ENCODE measurements around the gene WDR7. TPM values are rescaled to one million over a fixed set of nuclear protein-coding genes. Genes with fewer than 3 reads are reported as not detected.

Gene WDR7
- total RNA-seq, 1 experiment from 2014 or later, result 11.5 TPM

- no peak overlapping the region for H3K27ac ChIP-seq (ENCODE audit: low read depth, low read length)
- RAD21 ChIA-PET (ENCODE audit: low non-redundant PET in 1 of 2, low total read pairs in 2 of 2, uncharacterized antibody in 2 of 2, unreplicated experiment in 2 of 2), result no interaction called here
- no peak for DNase-seq (ENCODE audit: low read depth, low spot score)
- no peak overlapping the region for H3K9ac ChIP-seq (ENCODE audit: low read length)
- no peaks in the 10 kb centered on the region for H3K79me2 ChIP-seq (ENCODE audit: insufficient read depth, low read length)
- H2AFZ ChIP-seq (ENCODE audit: low read depth, low read length, poor library complexity, severe bottlenecking), result no peak overlapping the region
- no peak overlapping the region for H3K4me3 ChIP-seq (replicated peaks in 1 of 2; ENCODE audit: low read depth in 1 of 2, low read length in 2 of 2)
- no peak for ATAC-seq
- peaks cover 2 to 14% of the 10 kb centered on the region in 2 experiments; a peak in 3 of 4 replicates for H3K4me1 ChIP-seq (ENCODE audit: control insufficient read depth in 1 of 2, insufficient read depth in 2 of 2, low read length in 2 of 2)
- H3K27me3 ChIP-seq (ENCODE audit: insufficient read depth, low read length), result 0 out of 2 replicates have a peak, but pooled peaks cover 17% of the 10 kb centered on the region
- CTCF ChIA-PET, result no interaction called here
- POLR2A ChIA-PET, result no interaction called here
- H3K4me2 ChIP-seq (ENCODE audit: low read length), result no peak overlapping the region
- H3K9me3 ChIP-seq (ENCODE audit: control insufficient read depth in 1 of 2, insufficient read depth in 1 of 2, low read depth in 1 of 2, low read length in 2 of 2), result no peaks in the 10 kb centered on the region
- intact Hi-C loops (cut with micrococcal nuclease), result no loop called here
- BruUV-seq (replicated peaks), result no TSS peak
- no peaks in the 10 kb centered on the region for H4K20me1 ChIP-seq (ENCODE audit: insufficient read depth)
- H3K9me2 ChIP-seq (ENCODE audit: insufficient read depth), result no peaks in the 10 kb centered on the region
- no peak for TF ChIP-seq ZFX (IDR thresholded peaks at IDR 0.05)
- no peak for TF ChIP-seq CEBPB (IDR thresholded peaks at IDR 0.05; ENCODE audit: low read depth)
- no peak for TF ChIP-seq EZH2 (IDR thresholded peaks at IDR 0.05)
- TF ChIP-seq YY1 (IDR thresholded peaks at IDR 0.05; ENCODE audit: extremely low read depth, insufficient replicate concordance, low read depth, low read length), result no peak
- TF ChIP-seq CTCF (IDR thresholded peaks at IDR 0.05 in 2 of 3, conservative IDR thresholded peaks at IDR 0.05 in 1 of 3; ENCODE audit: borderline replicate concordance in 1 of 3, insufficient read depth in 1 of 3, low read depth in 2 of 3, low read length in 2 of 3), result no peak
- no peak for TF ChIP-seq MAX (IDR thresholded peaks at IDR 0.05)
- TF ChIP-seq POLR2A (IDR thresholded peaks at IDR 0.05; ENCODE audit: borderline replicate concordance, extremely low read depth, insufficient read depth, insufficient read length), result no peak
- TF ChIP-seq POLR2AphosphoS5 (IDR thresholded peaks at IDR 0.05; ENCODE audit: low read depth, low read length), result no peak
- no peaks in the 10 kb centered on the region for H3K36me3 ChIP-seq (ENCODE audit: control insufficient read depth in 1 of 2, insufficient read depth in 2 of 2, low read length in 2 of 2)
These were observed 434.2 kb downstream of the WDR7 start for GRCh38 chr18:57085371-57085770.

GRCh38 chr18:57086163-57086562, 435.0 kb downstream of the WDR7 start:
- Histone ChIP-seq H3K27me3 (ENCODE audit: insufficient read depth, low read length) (peaks cover 19% of the 10 kb centered on the region; the same call in 1 of the 2 replicates), H3K4me1 (ENCODE audit: control insufficient read depth in 1 of 2, insufficient read depth in 2 of 2, low read length in 2 of 2) (peaks cover 2 to 14% of the 10 kb centered on the region in 2 experiments; a peak in 3 of 4 replicates), H2AFZ (ENCODE audit: low read depth, low read length, poor library complexity, severe bottlenecking) (no peak overlapping the region), H4K20me1 (ENCODE audit: insufficient read depth) (no peaks in the 10 kb centered on the region), H3K27ac (ENCODE audit: low read depth, low read length) (no peak overlapping the region), H3K4me2 (ENCODE audit: low read length) (no peak overlapping the region), H3K36me3 (ENCODE audit: control insufficient read depth in 1 of 2, insufficient read depth in 2 of 2, low read length in 2 of 2) (no peaks in the 10 kb centered on the region), H3K79me2 (ENCODE audit: insufficient read depth, low read length) (no peaks in the 10 kb centered on the region), H3K4me3 (replicated peaks in 1 of 2; ENCODE audit: low read depth in 1 of 2, low read length in 2 of 2) (no peak overlapping the region), H3K9me2 (ENCODE audit: insufficient read depth) (no peaks in the 10 kb centered on the region), H3K9ac (ENCODE audit: low read length) (no peak overlapping the region), H3K9me3 (ENCODE audit: control insufficient read depth in 1 of 2, insufficient read depth in 1 of 2, low read depth in 1 of 2, low read length in 2 of 2) (no peaks in the 10 kb centered on the region)
- ChIA-PET RAD21 (ENCODE audit: low non-redundant PET in 1 of 2, low total read pairs in 2 of 2, uncharacterized antibody in 2 of 2, unreplicated experiment in 2 of 2) (no interaction called here), POLR2A (no interaction called here), CTCF (no interaction called here)
- intact Hi-C loops (cut with micrococcal nuclease), result no loop called here
- TF ChIP-seq JUND (IDR thresholded peaks at IDR 0.05) (no peak), SRF (IDR thresholded peaks at IDR 0.05; ENCODE audit: low read depth) (no peak), CTCF (IDR thresholded peaks at IDR 0.05 in 2 of 3, conservative IDR thresholded peaks at IDR 0.05 in 1 of 3; ENCODE audit: borderline replicate concordance in 1 of 3, insufficient read depth in 1 of 3, low read depth in 2 of 3, low read length in 2 of 3) (no peak), FOSL1 (IDR thresholded peaks at IDR 0.05; ENCODE audit: low read depth) (no peak), EGR1 (IDR thresholded peaks at IDR 0.05; ENCODE audit: low read depth) (no peak), ZFX (IDR thresholded peaks at IDR 0.05) (no peak), TCF7L2 (IDR thresholded peaks at IDR 0.05; ENCODE audit: borderline replicate concordance, extremely low read depth, insufficient read depth, insufficient read length) (no peak), SIN3A (IDR thresholded peaks at IDR 0.05; ENCODE audit: low read depth) (no peak)
- BruUV-seq (replicated peaks), result no TSS peak
- DNase-seq (ENCODE audit: low read depth, low spot score) (no peak), ATAC-seq (no peak)
